Activated CD4-positive, CD25-positive, alpha-beta regulatory T cell (primary cell): Measurements from ENCODE around the gene TRAPPC12.
A peak's percentile ranks its signal among the peaks of the same experiment; 100 is the strongest.
"Not testable (repeated sequence)": the region's sequence is repeated elsewhere in the genome, so short reads cannot be mapped to it uniquely, and the experiment has no call there.

Experiments used
- DNase-seq, 4 experiments: peaks; one replicate each; lab custom pipeline; 2025; lab: John Stamatoyannopoulos, UW

TRAPPC12 gene

GRCh38 chr2:3513026-3513810, 133.7 kb downstream of the TRAPPC12 start:
- no peak for DNase-seq

GRCh38 chr2:3515438-3515837, 135.9 kb downstream of the TRAPPC12 start:
- not testable (repeated sequence) for DNase-seq

GRCh38 chr2:3516831-3517230, 137.3 kb downstream of the TRAPPC12 start:
- DNase-seq: no peak

GRCh38 chr2:3517948-3518495, 138.5 kb downstream of the TRAPPC12 start:
- no peak for DNase-seq

- DNase-seq: peak; percentile 97 to 99 (median 98)
Observed at GRCh38 chr2:3518496-3519254, 139.2 kb downstream of the TRAPPC12 start.

- DNase-seq: peak; percentile 59 to 65 (median 64)
Observed at GRCh38 chr2:3519255-3520205, 140.0 kb downstream of the TRAPPC12 start, which contains the start of gene ADI1. TSS of gene ADI1 (minus strand) at chr2:3519531. CDS start at chr2:3519487, 44 bp downstream.

GRCh38 chr2:3520591-3520990, 141.1 kb downstream of the TRAPPC12 start:
- DNase-seq: no peak

GRCh38 chr2:3522961-3523421, 143.5 kb downstream of the TRAPPC12 start:
- no peak for DNase-seq

- no peak for DNase-seq
Observed at GRCh38 chr2:3523551-3524041, 144.1 kb downstream of the TRAPPC12 start.

DNA sequence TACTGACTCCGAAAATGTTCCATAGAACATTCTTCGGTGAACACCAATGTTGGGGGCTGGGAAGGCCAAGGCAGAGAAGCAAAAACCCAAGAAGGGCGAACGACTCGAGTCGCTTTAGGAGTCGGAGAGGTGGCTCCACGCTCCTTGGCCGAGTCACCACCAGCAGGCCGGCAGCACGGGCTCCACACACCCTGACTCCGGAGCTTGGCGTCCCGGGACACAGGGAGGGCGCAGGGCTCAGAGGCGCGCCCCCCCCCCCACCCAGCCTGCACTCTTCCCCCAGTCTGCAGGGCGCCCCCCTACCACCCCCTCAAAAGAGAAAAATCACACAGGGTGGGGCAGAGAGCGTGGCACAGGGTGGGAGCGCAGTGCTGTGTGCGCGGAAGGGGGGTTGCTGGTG, 147.4 kb downstream of the TRAPPC12 start:
- no peak for DNase-seq

DNA sequence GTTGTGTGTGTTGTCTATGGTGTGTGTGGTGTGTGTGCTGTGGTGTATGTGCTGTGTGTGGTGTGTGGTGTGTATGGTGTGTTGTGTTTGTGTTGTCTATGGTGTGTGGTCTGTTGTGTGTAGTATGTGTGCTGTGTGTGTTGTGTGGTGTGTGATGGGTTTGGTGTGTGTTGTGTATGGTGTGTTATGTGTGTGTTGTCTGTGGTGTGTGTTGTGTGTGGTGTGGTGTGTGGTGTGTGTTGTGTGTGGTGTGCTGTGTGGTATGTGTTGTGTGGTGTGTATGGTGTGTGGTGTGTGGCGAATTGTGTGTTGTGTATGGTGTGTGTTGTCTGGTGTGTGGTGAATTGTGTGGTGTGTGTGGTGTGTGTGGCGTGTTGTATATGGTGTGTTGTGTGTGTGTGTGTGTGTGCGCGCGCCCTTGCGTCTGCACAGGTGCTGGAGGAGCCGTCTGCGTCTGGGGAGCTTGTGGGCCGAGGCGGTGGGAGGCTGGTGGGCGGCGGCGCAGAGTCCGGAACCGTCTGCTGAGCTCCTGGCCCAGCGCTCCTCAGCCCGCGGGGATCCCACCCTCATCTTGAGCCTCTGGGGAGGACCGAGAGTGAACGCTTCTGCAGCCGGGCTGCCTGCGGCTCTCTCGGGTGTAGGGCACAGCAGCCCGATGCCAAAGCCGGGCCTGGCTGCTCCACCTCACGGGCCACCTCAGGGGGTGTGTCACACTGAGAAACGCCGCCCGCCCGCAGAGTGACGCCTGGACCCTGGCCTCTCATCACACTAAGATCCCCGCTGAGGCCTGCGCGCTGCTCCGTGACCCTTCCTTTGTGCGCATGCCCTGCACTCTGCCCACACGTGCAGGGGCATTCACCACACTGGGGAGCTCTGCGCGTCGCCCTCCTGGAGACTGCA, 148.6 kb downstream of the TRAPPC12 start:
- DNase-seq: no peak
